Subcutaneous adipose tissue (tissue), 4 donors: Measurements from ENCODE around the gene HSH2D. TPM values are rescaled to one million over a fixed set of nuclear protein-coding genes. Genes with fewer than 3 reads are reported as not detected.

Source experiments
- CTCF ChIP-seq: fragments of 450-650 bp; IDR thresholded peaks from one replicate; pipeline ENCODE4 v1.5.1; 2016; ENCODE audit warnings: low read depth, mild to moderate bottlenecking, control low read depth, antibody characterized with exemption, moderate library complexity
- total RNA-seq, 4 donors: library from RNA; depleted of rRNA; stranded (reverse); fragments of >200 nt; gene quantifications; one replicate each; pipeline ENCODE4 v1.1.0, GENCODE V29; 2016

Gene HSH2D
- total RNA-seq, 4 donors from 2014 or later, result 0.38 to 1.5 (median 0.82) TPM

- no peak for TF ChIP-seq CTCF
Measured at GRCh38 chr19:16125737-16126495, 17.6 kb upstream of the HSH2D start.

GRCh38 chr19:16127080-16127479, 16.4 kb upstream of the HSH2D start:
- TF ChIP-seq CTCF, result no peak

GRCh38 chr19:16127776-16128371, 15.6 kb upstream of the HSH2D start:
- TF ChIP-seq CTCF, result no peak

GRCh38 chr19:16131648-16132047, 11.8 kb upstream of the HSH2D start:
- no peak for TF ChIP-seq CTCF

- no peak for TF ChIP-seq CTCF
Measured at GRCh38 chr19:16133818-16134217, 9.7 kb upstream of the HSH2D start.

GRCh38 chr19:16134510-16134909, 9.0 kb upstream of the HSH2D start:
- TF ChIP-seq CTCF, result no peak

- TF ChIP-seq CTCF, result no peak
Measured at GRCh38 chr19:16135430-16136127, 7.9 kb upstream of the HSH2D start.
